Lung microvascular endothelial cell (primary cell): ENCODE data around the gene PAPPA. TPM values are rescaled to one million over a fixed set of nuclear protein-coding genes. Genes with fewer than 3 reads are reported as not detected.
A peak's percentile ranks its signal among the peaks of the same experiment; 100 is the strongest.

Source experiments
- DNase-seq, 2 donors: peaks; one replicate each; pipeline versions ENCODE4 v3.0.0 to v3.0.0-alpha.2; 2010; ENCODE audit warnings: low read depth in 2 of 2
- total RNA-seq: library from RNA; depleted of rRNA; stranded (reverse); fragments of >200 nt; gene quantifications from 2 replicates; pipeline ENCODE4 v1.2.1, GENCODE V29; 2014

The PAPPA gene
- total RNA-seq, 1 donor from 2014 or later: 0.20 TPM

DNA sequence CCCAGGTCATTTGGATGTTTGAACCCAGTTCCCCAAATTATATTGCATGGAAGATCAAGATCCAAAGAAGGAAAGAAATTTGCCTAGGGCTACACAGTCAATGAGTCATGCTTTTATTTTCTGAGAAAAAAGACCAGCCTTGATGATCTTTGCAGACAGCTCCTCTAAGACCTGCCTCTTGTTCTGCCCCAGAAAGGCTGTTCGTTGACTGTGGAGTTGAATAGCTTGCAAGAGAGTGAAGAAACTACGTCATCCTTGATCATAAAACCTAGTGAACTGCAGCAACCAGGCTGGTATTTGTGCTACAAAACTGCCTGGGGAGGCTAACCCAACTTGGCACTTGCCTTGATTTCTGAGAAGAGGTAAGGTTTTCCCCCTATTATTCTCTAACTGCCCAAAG lies 263.9 kb downstream of the PAPPA start:
- no peak for DNase-seq

DNA sequence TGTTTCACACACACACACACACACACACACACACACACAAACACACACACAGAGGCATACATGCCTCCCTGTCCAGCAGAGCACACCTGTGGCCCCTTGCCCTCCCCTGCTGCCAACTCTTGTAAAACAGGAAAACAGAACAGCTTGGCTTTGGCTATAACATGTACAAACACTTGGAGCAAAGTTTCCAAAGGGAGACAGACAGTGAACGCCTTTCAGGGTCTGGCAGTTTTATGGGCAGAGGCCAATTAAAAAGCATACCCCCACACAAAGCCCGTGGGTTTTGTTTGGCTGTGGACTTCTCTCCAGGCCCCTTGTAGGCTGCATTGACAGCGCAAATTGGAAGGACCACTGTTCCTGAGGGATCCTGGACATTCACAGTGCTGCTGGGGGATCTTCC lies 265.6 kb downstream of the PAPPA start:
- no peak for DNase-seq

DNA sequence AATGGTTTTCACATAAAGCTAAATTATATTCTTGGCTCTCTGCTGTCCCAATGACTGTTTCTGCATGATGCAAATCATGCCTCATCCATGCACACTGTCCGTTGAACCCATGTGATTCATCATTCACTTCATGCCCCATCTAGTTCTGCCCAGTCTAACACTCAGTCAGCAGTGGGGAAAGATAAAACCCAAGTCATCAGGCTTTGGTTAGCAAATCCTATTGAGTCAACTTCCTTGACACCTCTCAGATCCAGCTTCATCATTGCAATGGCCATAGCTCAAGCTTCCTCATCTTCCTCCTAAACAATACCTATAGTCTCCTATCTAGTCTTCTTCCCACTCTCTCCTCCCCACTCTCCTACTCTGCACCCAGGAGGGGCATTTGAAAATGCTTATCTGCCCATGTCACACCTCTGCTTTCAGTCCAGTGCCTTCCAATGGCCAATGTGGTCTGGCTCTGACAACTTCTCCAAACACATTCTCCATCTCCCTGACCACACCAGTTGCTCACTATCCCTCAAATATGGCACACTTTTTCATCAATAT lies 267.5 kb downstream of the PAPPA start:
- no peak for DNase-seq

DNA sequence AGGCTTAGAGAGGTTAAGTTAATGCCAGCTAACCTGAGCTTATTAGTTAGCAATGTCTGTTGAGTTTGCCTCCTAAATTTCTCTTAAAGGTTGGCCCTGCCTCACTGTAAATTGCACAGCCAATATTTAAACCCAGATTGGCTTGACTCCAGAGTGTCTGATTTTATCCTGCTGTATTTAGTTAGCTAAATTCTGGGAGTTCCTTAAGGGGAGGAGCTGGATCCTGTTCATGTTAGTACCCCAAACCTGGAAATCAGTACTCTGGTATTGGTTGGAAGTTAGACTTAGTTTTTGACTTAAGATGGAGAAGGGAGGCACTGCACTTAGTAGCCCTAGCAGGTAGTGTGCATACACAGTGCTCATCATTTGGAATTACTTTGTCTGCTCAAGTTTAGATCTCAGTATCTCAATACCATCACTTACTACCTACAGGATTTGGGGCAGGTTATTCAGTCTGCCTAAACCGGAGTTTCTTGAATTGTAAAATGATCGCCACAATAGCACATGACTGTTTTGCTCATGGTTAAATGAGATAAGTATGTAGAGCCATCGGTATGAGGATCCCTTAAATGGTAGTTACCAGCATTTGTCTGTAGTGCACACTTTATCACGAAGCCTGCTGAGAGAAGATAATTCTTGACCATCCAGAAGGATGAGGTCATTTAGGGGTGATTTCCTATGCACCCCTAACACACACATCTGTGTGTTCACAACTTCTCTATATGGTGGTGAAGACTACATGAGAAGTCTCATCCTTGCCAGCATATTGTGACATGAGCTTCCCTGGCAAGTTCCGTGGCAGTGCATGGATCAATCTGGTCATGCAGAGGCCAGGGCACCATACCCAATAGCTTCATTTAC lies 268.8 kb downstream of the PAPPA start:
- no peak for DNase-seq

DNA sequence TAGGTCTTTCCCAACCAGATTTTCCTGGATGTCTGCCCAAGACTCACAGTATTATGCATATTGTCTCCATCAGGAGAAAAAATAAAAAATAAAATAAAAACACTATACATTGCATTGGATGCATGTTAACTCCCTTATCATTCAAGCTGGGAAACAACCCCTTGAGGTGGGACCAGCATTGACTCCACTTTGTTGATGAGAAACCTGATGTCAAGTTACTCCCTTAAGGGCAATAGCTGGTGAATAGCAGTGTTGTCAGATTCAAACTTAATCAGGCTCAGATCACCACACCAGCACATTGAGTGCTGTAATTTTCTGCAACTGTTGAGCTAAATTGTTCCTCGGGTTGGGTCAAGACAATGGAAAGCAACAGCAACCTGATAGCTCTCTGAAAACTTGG lies 269.6 kb downstream of the PAPPA start:
- no peak for DNase-seq

- no peak for DNase-seq
These were observed 271.7 kb downstream of the PAPPA start for GRCh38 chr9:116425244-116425643.

DNA sequence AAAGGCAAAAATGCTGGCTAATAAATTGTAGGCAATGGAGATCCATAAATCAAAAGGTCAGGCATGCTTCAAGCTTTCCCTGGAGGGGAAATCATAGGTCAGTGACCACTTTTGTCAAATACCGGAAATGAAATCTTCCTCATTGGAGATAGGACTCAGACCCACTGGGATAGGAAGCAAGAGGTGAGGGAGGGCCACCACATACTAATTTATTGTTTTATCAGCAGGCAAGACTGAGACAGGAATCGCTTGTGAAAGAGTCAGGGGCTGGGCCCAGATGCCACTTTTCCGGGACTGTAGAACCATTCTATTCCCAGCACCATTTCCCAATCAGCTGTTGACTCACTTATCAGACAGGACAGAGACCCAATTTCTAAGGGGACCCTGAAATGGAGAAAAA lies 277.3 kb downstream of the PAPPA start:
- peak in 1 of 2 donors; percentile 38 for DNase-seq

GRCh38 chr9:116432051-116432450 lies 278.5 kb downstream of the PAPPA start:
- no peak for DNase-seq

DNA sequence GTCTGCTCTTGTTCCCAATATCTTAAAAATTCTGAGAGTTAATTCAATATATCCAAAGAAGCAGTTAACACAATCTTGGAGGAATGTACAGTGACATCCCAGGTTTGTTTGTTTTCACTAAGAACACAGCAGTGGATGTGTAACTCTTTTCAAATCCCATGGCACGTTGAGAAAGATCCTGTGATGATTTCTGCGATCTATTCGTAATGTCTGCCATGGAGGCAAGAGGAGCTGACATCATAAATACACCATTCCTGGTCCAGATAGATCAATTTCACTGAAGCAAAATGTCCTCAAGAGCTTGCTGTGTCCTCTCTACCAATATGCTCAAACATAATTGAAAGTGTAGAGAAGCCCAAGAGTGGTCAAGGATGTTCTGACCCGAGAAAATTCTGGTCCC lies 280.7 kb downstream of the PAPPA start:
- DNase-seq: no peak

DNA sequence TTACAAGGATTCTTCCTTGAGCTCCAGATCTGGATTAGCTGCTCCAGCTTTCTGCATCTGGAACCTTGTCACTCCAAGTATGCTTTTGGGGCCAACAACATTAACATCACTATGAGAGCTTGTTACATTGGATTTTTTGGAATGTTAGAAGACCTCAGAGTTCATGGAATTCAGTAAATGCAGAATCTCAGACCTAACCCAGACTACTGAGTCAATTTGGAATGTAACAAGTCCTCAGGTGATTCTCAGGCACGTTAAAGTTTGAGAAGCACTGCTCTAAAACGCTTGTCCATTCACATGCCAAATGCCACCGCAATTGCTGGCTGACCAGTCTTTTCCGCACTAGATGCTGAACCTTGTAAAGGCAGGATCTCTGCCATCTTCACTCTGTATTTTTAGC lies 282.1 kb downstream of the PAPPA start:
- DNase-seq: no peak

DNA sequence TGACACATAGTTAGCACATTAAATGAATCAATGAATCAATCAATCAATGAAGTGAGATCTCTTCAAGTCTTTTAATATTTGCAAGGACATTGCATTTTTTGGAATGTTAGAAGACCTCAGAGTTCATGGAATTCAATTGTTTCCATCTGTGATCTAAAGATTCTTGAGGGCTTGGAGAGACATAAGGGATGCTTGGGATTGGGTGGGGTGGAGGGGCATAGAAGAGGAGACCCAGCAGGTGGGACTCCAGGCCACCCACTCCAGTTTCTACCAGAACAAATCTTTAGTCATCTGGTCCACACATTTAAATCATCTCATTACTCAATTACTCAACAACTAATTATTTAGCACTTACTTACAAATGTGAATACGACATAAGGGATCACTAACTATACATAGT lies 282.5 kb downstream of the PAPPA start:
- DNase-seq: no peak

DNA sequence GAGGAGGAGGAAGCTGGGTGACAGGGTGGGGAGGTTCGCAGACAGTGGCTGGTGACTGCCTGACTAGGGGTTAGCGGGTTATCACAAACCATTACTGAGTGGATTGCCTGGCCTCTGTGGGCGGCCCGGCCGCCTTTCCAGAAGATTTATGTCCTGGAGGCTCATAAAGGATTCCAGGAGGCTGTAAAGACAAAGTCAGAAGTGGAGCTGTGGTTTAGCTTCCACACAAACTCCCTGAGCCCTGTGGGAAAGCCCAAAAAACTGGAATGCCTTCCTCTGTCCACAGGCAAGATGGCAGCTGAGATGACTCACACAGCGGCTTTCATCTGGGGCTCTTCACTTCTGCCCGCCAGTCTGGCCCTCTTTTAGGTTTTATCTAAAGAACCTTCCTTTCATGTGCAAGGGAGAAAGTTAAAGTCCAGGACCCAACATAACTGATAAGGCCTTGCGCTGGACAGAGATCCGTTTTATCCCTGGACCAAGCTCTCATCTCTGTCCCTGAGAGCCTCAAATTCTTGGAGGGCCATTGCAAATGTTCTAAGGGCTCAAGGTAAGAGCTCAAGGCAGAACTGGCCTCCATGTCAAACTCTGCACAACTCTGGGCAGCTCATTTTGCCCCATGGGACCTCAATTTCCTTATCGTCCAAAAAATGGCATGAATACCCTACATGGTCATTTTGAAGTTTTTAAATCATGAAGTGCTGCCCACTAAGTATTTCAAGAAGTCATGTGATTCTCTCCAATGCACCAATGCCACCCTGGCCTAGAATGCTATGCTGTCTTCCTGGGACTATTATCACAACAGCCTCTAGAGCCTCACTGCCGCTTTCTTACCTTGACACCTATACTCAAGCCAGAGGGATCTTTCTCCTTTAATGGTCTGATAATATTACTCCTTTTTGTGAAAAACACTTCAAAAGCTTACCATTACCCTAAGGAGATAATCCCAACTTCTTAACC lies 284.1 kb downstream of the PAPPA start:
- DNase-seq: no peak

GRCh38 chr9:116442528-116442927 lies 288.9 kb downstream of the PAPPA start:
- no peak for DNase-seq

GRCh38 chr9:116447934-116448333 lies 294.3 kb downstream of the PAPPA start:
- DNase-seq: no peak

DNA sequence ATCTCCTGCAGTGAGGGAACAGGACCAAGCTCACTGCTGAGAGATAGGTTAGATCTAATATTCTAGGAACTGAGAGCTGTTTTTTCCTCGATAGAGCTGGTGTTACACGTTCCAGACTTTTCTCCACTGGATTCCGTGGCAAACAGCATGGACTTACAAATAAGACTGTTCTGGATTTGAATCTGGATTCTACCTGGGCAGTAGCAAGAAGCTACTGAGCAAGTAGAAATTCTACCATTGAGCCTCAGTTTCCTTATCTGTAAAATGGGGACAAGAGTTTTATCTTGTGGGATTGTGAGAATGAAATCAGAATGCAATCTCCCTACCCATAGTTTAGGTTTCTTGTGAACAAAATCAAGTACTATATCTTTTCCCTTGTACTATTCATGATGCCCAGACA lies 294.8 kb downstream of the PAPPA start:
- no peak for DNase-seq

- DNase-seq: no peak
These were observed 296.4 kb downstream of the PAPPA start for GRCh38 chr9:116449949-116450348.

GRCh38 chr9:116450378-116451139 lies 297.0 kb downstream of the PAPPA start:
- no peak for DNase-seq

GRCh38 chr9:116451500-116452115 lies 298.0 kb downstream of the PAPPA start:
- no peak for DNase-seq
